ENCODE results near the gene OR52H1. TPM values are rescaled to one million over a fixed set of nuclear protein-coding genes. Genes with fewer than 3 reads are reported as not detected.
"Not testable (repeated sequence)": the region's sequence is repeated elsewhere in the genome, so short reads cannot be mapped to it uniquely, and the experiment has no call there.

Gene OR52H1
- total RNA-seq, 1 donor from 2014 or later: 0.26 TPM

- peaks cover 4% of the 10 kb centered on the region for H3K36me3 Mint-ChIP-seq (ENCODE audit: insufficient read depth)
- TF ChIP-seq CTCF (IDR thresholded peaks at IDR 0.05; ENCODE audit: unreplicated experiment): no peak
- peaks cover 2% of the 10 kb centered on the region for H3K4me1 Mint-ChIP-seq (ENCODE audit: low read depth)
- H3K27me3 Mint-ChIP-seq: no peaks in the 10 kb centered on the region
- no peak overlapping the region for H3K27ac Mint-ChIP-seq
- no peak for DNase-seq (ENCODE audit: low spot score, unreplicated experiment)
- no peak overlapping the region for H3K4me3 Mint-ChIP-seq (ENCODE audit: low read depth)
- H3K9me3 Mint-ChIP-seq (ENCODE audit: low read depth): peaks cover 5% of the 10 kb centered on the region
Measured at GRCh38 chr11:5591613-5592012, 43.3 kb upstream of the OR52H1 start.

- not testable (repeated sequence) for H3K9me3 Mint-ChIP-seq (ENCODE audit: low read depth); H3K4me1 Mint-ChIP-seq (ENCODE audit: low read depth); H3K27ac Mint-ChIP-seq; H3K4me3 Mint-ChIP-seq (ENCODE audit: low read depth); H3K27me3 Mint-ChIP-seq; DNase-seq (ENCODE audit: low spot score, unreplicated experiment); H3K36me3 Mint-ChIP-seq (ENCODE audit: insufficient read depth)
Measured at GRCh38 chr11:5589906-5590305, 41.6 kb upstream of the OR52H1 start.

GRCh38 chr11:5584458-5584857, 36.1 kb upstream of the OR52H1 start:
- not testable (repeated sequence) for H3K27ac Mint-ChIP-seq; H3K4me3 Mint-ChIP-seq (ENCODE audit: low read depth); H3K9me3 Mint-ChIP-seq (ENCODE audit: low read depth); H3K4me1 Mint-ChIP-seq (ENCODE audit: low read depth); H3K27me3 Mint-ChIP-seq; H3K36me3 Mint-ChIP-seq (ENCODE audit: insufficient read depth); DNase-seq (ENCODE audit: low spot score, unreplicated experiment)

- H3K27ac Mint-ChIP-seq: no peak overlapping the region
- no peak for TF ChIP-seq CTCF (IDR thresholded peaks at IDR 0.05; ENCODE audit: unreplicated experiment)
- H3K9me3 Mint-ChIP-seq (ENCODE audit: low read depth): no peaks in the 10 kb centered on the region
- H3K4me3 Mint-ChIP-seq (ENCODE audit: low read depth): no peak overlapping the region
- no peaks in the 10 kb centered on the region for H3K4me1 Mint-ChIP-seq (ENCODE audit: low read depth)
- H3K27me3 Mint-ChIP-seq: no peaks in the 10 kb centered on the region
- no peak for DNase-seq (ENCODE audit: low spot score, unreplicated experiment)
- H3K36me3 Mint-ChIP-seq (ENCODE audit: insufficient read depth): no peaks in the 10 kb centered on the region
Measured at GRCh38 chr11:5581014-5581413, 32.7 kb upstream of the OR52H1 start.

- H3K4me3 Mint-ChIP-seq (ENCODE audit: low read depth): no peak within 1 kb of the TSS
- no peak within 1 kb of the TSS for H3K27ac Mint-ChIP-seq
- H3K9me3 Mint-ChIP-seq (ENCODE audit: low read depth): no peaks in the 10 kb centered on the region
- no peak for TF ChIP-seq CTCF (IDR thresholded peaks at IDR 0.05; ENCODE audit: unreplicated experiment)
- no peak for DNase-seq (ENCODE audit: low spot score, unreplicated experiment)
- H3K4me1 Mint-ChIP-seq (ENCODE audit: low read depth): no peaks in the 10 kb centered on the region
- no peaks in the 10 kb centered on the region for H3K36me3 Mint-ChIP-seq (ENCODE audit: insufficient read depth)
- no peaks in the 10 kb centered on the region for H3K27me3 Mint-ChIP-seq
Measured at GRCh38 chr11:5580577-5580976, 32.2 kb upstream of the OR52H1 start, which contains the start of gene OR52B6. OR52B6 (plus strand) TSS chr11:5580877; CDS start chr11:5580877, 0 bp downstream.

- no peaks in the 10 kb centered on the region for H3K27me3 Mint-ChIP-seq
- H3K36me3 Mint-ChIP-seq (ENCODE audit: insufficient read depth): no peaks in the 10 kb centered on the region
- no peak for TF ChIP-seq CTCF (IDR thresholded peaks at IDR 0.05; ENCODE audit: unreplicated experiment)
- H3K4me1 Mint-ChIP-seq (ENCODE audit: low read depth): no peaks in the 10 kb centered on the region
- no peak for DNase-seq (ENCODE audit: low spot score, unreplicated experiment)
- H3K4me3 Mint-ChIP-seq (ENCODE audit: low read depth): no peak overlapping the region
- no peak overlapping the region for H3K27ac Mint-ChIP-seq
- H3K9me3 Mint-ChIP-seq (ENCODE audit: low read depth): no peaks in the 10 kb centered on the region
Measured at GRCh38 chr11:5577101-5577500, 28.8 kb upstream of the OR52H1 start.

Data from progenitor cell of endocrine pancreas (in vitro differentiated cells).